ENCODE data around the gene SLC35E1. TPM values are rescaled to one million over a fixed set of nuclear protein-coding genes. Genes with fewer than 3 reads are reported as not detected.

SLC35E1 gene
- total RNA-seq, 2 experiments from 2014 or later = 57.3 to 57.7 TPM

- DNase-seq = peak; percentile 36
- CTCF ChIA-PET = interaction anchor here (1.0 kb wide), 1 partner anchor 15 kb away, joined by 3 read pairs; no protein-coding TSS in a partner anchor
- Mint-ChIP-seq H3K27me3 (no peaks in the 10 kb centered on the region), H3K9me3 (no peaks in the 10 kb centered on the region), H3K4me3 (peak overlapping the region; percentile 77), H3K4me1 (peaks cover 89% of the 10 kb centered on the region), H3K27ac (peak overlapping the region; percentile 90), H3K36me3 (ENCODE audit: low read depth) (peaks cover 4% of the 10 kb centered on the region)
- POLR2A ChIA-PET = interaction anchor here (1.3 to 9.9 kb wide), 9 partner anchors 8 to 74 kb away, joined by 4 to 136 read pairs (median 17); partner anchors contain the start of genes MED26, SLC35E1, SMIM7 and TMEM38A
Observed at GRCh38 chr19:16585808-16586476, 13.7 kb upstream of the SLC35E1 start.

- Mint-ChIP-seq H3K27me3 (no peaks in the 10 kb centered on the region), H3K4me1 (peaks cover 86% of the 10 kb centered on the region), H3K27ac (peak overlapping the region; percentile 90), H3K4me3 (peak overlapping the region; percentile 77), H3K9me3 (no peaks in the 10 kb centered on the region), H3K36me3 (ENCODE audit: low read depth) (peaks cover 4% of the 10 kb centered on the region)
- CTCF ChIA-PET = interaction anchor here (0.9 to 1.7 kb wide), 4 partner anchors 8 to 41 kb away, joined by 3 to 13 read pairs (median 4); partner anchors contain the start of gene SLC35E1
- no peak for DNase-seq
- POLR2A ChIA-PET = interaction anchor here (1.3 to 9.9 kb wide), 15 partner anchors 9 to 820 kb away, joined by 3 to 136 read pairs (median 8); partner anchors contain the start of genes BST2, C19orf44, CALR3 and KLF2
Observed at GRCh38 chr19:16585094-16585801, 13.0 kb upstream of the SLC35E1 start.

GRCh38 chr19:16584248-16585093 is 12.3 kb upstream of the SLC35E1 start:
- Mint-ChIP-seq H3K9me3 (no peaks in the 10 kb centered on the region), H3K27ac (peak overlapping the region; percentile 90), H3K4me3 (peak overlapping the region; percentile 77), H3K4me1 (peaks cover 82% of the 10 kb centered on the region), H3K27me3 (no peaks in the 10 kb centered on the region), H3K36me3 (ENCODE audit: low read depth) (peaks cover 4% of the 10 kb centered on the region)
- DNase-seq = peak; percentile 93
- ChIA-PET CTCF (interaction anchor here (0.7 to 1.7 kb wide), 6 partner anchors 9 to 75 kb away, joined by 3 to 13 read pairs (median 4); partner anchors contain the start of gene SLC35E1), POLR2A (interaction anchor here (1.0 to 9.9 kb wide), 18 partner anchors 8 to 821 kb away, joined by 3 to 136 read pairs (median 6); partner anchors contain the start of genes BST2, C19orf44, CALR3 and KLF2)

- Mint-ChIP-seq H3K36me3 (ENCODE audit: low read depth) (peaks cover 11% of the 10 kb centered on the region), H3K27me3 (no peaks in the 10 kb centered on the region), H3K27ac (peak overlapping the region; percentile 90), H3K4me1 (peaks cover 68% of the 10 kb centered on the region), H3K4me3 (no peak overlapping the region), H3K9me3 (no peaks in the 10 kb centered on the region)
- ChIA-PET CTCF (interaction anchor here (0.6 kb wide), 1 partner anchor 73 kb away, joined by 4 read pairs; no protein-coding TSS in a partner anchor), POLR2A (interaction anchor here (1.5 to 9.9 kb wide), 4 partner anchors 9 to 77 kb away, joined by 3 to 136 read pairs (median 19); partner anchors contain the start of genes MED26 and SLC35E1)
- no peak for DNase-seq
Observed at GRCh38 chr19:16582486-16583261, 10.5 kb upstream of the SLC35E1 start.

GRCh38 chr19:16581971-16582343 is 9.7 kb upstream of the SLC35E1 start:
- Mint-ChIP-seq H3K36me3 (ENCODE audit: low read depth) (peaks cover 11% of the 10 kb centered on the region), H3K27me3 (no peaks in the 10 kb centered on the region), H3K4me1 (peaks cover 60% of the 10 kb centered on the region), H3K9me3 (no peaks in the 10 kb centered on the region), H3K4me3 (peak overlapping the region; percentile 7), H3K27ac (peak overlapping the region; percentile 61)
- POLR2A ChIA-PET = interaction anchor here (1.5 to 1.6 kb wide), 2 partner anchors 47 to 77 kb away, joined by 3 to 6 read pairs; no protein-coding TSS in a partner anchor
- DNase-seq = no peak
- CTCF ChIA-PET = no interaction called here

- peaks cover 56% of the 10 kb centered on the region for H3K4me1 Mint-ChIP-seq
- ChIA-PET POLR2A (interaction anchor here (1.2 to 1.6 kb wide), 2 partner anchors 38 to 48 kb away, joined by 3 to 4 read pairs; no protein-coding TSS in a partner anchor), CTCF (no interaction called here)
- H3K4me3 Mint-ChIP-seq = peak overlapping the region; percentile 7
- no peaks in the 10 kb centered on the region for H3K27me3 Mint-ChIP-seq
- DNase-seq = no peak
- no peaks in the 10 kb centered on the region for H3K9me3 Mint-ChIP-seq
- H3K36me3 Mint-ChIP-seq (ENCODE audit: low read depth) = peaks cover 12% of the 10 kb centered on the region
- peak overlapping the region; percentile 61 for H3K27ac Mint-ChIP-seq
Observed at GRCh38 chr19:16581145-16581970, 9.1 kb upstream of the SLC35E1 start.

- Mint-ChIP-seq H3K4me1 (peaks cover 49% of the 10 kb centered on the region), H3K9me3 (no peaks in the 10 kb centered on the region), H3K27ac (no peak overlapping the region), H3K4me3 (no peak overlapping the region), H3K27me3 (no peaks in the 10 kb centered on the region), H3K36me3 (ENCODE audit: low read depth) (peaks cover 18% of the 10 kb centered on the region)
- no peak for DNase-seq
- ChIA-PET CTCF (no interaction called here), POLR2A (interaction anchor here (1.0 to 1.3 kb wide), 2 partner anchors 13 to 36 kb away, joined by 3 read pairs; no protein-coding TSS in a partner anchor)
Observed at GRCh38 chr19:16579381-16579780, 7.2 kb upstream of the SLC35E1 start.

GRCh38 chr19:16577531-16577985 is 5.3 kb upstream of the SLC35E1 start:
- Mint-ChIP-seq H3K4me1 (peaks cover 47% of the 10 kb centered on the region), H3K27ac (no peak overlapping the region), H3K27me3 (no peaks in the 10 kb centered on the region), H3K36me3 (ENCODE audit: low read depth) (peaks cover 28% of the 10 kb centered on the region), H3K9me3 (no peaks in the 10 kb centered on the region), H3K4me3 (no peak overlapping the region)
- CTCF ChIA-PET = no interaction called here
- POLR2A ChIA-PET = interaction anchor here (3.1 kb wide), 1 partner anchor 9 kb away, joined by 17 read pairs; no protein-coding TSS in a partner anchor
- no peak for DNase-seq

GRCh38 chr19:16576690-16577530 is 4.7 kb upstream of the SLC35E1 start:
- H3K27me3 Mint-ChIP-seq = no peaks in the 10 kb centered on the region
- no peak overlapping the region for H3K4me3 Mint-ChIP-seq
- H3K27ac Mint-ChIP-seq = no peak overlapping the region
- ChIA-PET POLR2A (interaction anchor here (1.4 to 3.1 kb wide), 2 partner anchors 10 to 13 kb away, joined by 3 to 17 read pairs; no protein-coding TSS in a partner anchor), CTCF (no interaction called here)
- no peak for DNase-seq
- no peaks in the 10 kb centered on the region for H3K9me3 Mint-ChIP-seq
- peaks cover 45% of the 10 kb centered on the region for H3K4me1 Mint-ChIP-seq
- peaks cover 31% of the 10 kb centered on the region for H3K36me3 Mint-ChIP-seq (ENCODE audit: low read depth)

- no peaks in the 10 kb centered on the region for H3K9me3 Mint-ChIP-seq
- POLR2A ChIA-PET = interaction anchor here (0.9 to 3.1 kb wide), 3 partner anchors 8 to 14 kb away, joined by 3 to 17 read pairs (median 3); no protein-coding TSS in a partner anchor
Observed at GRCh38 chr19:16575861-16576689, 3.9 kb upstream of the SLC35E1 start.

More at GRCh38 chr19:16575861-16576689, 3.9 kb upstream of the SLC35E1 start:
- CTCF ChIA-PET = no interaction called here
- Mint-ChIP-seq H3K27ac (no peak overlapping the region), H3K4me3 (no peak overlapping the region), H3K27me3 (no peaks in the 10 kb centered on the region), H3K36me3 (ENCODE audit: low read depth) (peaks cover 34% of the 10 kb centered on the region), H3K4me1 (peaks cover 48% of the 10 kb centered on the region)
- no peak for DNase-seq
